ENCODE results near the gene HNRNPUL2. TPM values are rescaled to one million over a fixed set of nuclear protein-coding genes. Genes with fewer than 3 reads are reported as not detected.

HNRNPUL2 gene
- total RNA-seq, 3 donors from 2014 or later (not counting 1 experiment from before 2014, with no cell fraction given): 58.0 to 73.1 (median 69.3) TPM

- H3K4me1 Mint-ChIP-seq: peaks cover 44 to 60% of the 10 kb centered on the region in 2 donors
- no peaks in the 10 kb centered on the region for H3K27me3 ChIP-seq (ENCODE audit: control insufficient read depth, insufficient read depth, low read length)
- H3K27me3 Mint-ChIP-seq (ENCODE audit: low read depth in 2 of 2): no peaks in the 10 kb centered on the region
- H3K9me3 Mint-ChIP-seq: no peaks in the 10 kb centered on the region
- DNase-seq (peak; percentile 75 to 96), ATAC-seq (peak; percentile 60 to 73 (median 63))
- peak overlapping the region; percentile 91 for H3K4me3 ChIP-seq (ENCODE audit: low read length)
- intact Hi-C loops (cut with micrococcal nuclease): loop anchor here (1.0 to 5.0 kb wide), 7 partner anchors 19 to 153 kb away; partner anchors contain the start of genes C11orf98, CSKMT, POLR2G and STX5
- H3K36me3 ChIP-seq (ENCODE audit: control insufficient read depth, insufficient read depth, low read length): peaks cover 28% of the 10 kb centered on the region
- H3K4me1 ChIP-seq (ENCODE audit: control insufficient read depth, insufficient read depth, low read length): peaks cover 44% of the 10 kb centered on the region
- peak overlapping the region; percentile 99 for H3K27ac Mint-ChIP-seq
- H3K36me3 Mint-ChIP-seq: peaks cover 10% of the 10 kb centered on the region
- H3K9me3 ChIP-seq (ENCODE audit: control insufficient read depth, insufficient read depth, low read length): no peaks in the 10 kb centered on the region
- peak overlapping the region; percentile 88 for H3K27ac ChIP-seq (ENCODE audit: low read length)
- 0% methylated on average over 19 of the region's 20 CpGs for WGBS (ENCODE audit: insufficient coverage)
- no peak for TF ChIP-seq CTCF (IDR thresholded peaks at IDR 0.05)
- H3K4me3 Mint-ChIP-seq: peak overlapping the region; percentile 98
These were observed 564 bp upstream of the HNRNPUL2 start for GRCh38 chr11:62727872-62728170.

- DNase-seq (no peak), ATAC-seq (peak; percentile 2 to 7 (median 4))
- peaks cover 44% of the 10 kb centered on the region for H3K4me1 ChIP-seq (ENCODE audit: control insufficient read depth, insufficient read depth, low read length)
- WGBS (ENCODE audit: insufficient coverage): under 1% methylated on average over 37 of the region's 37 CpGs
- H3K27me3 ChIP-seq (ENCODE audit: control insufficient read depth, insufficient read depth, low read length): no peaks in the 10 kb centered on the region
- H3K36me3 ChIP-seq (ENCODE audit: control insufficient read depth, insufficient read depth, low read length): peaks cover 37% of the 10 kb centered on the region
- H3K4me3 ChIP-seq (ENCODE audit: low read length): peak overlapping the region; percentile 91
- peak overlapping the region; percentile 77 for H3K27ac ChIP-seq (ENCODE audit: low read length)
- no peaks in the 10 kb centered on the region for H3K27me3 Mint-ChIP-seq (ENCODE audit: low read depth in 2 of 2)
- intact Hi-C loops (cut with micrococcal nuclease): loop anchor here (1.0 to 5.0 kb wide), 4 partner anchors 18 to 106 kb away; partner anchors contain the start of genes C11orf98, CSKMT, STX5 and TEX54
- H3K4me1 Mint-ChIP-seq: peaks cover 49 to 60% of the 10 kb centered on the region in 2 donors
- H3K4me3 Mint-ChIP-seq: peak overlapping the region; percentile 98
- H3K36me3 Mint-ChIP-seq: peaks cover 20% of the 10 kb centered on the region
- peak overlapping the region; percentile 99 for H3K27ac Mint-ChIP-seq
- no peaks in the 10 kb centered on the region for H3K9me3 Mint-ChIP-seq
- H3K9me3 ChIP-seq (ENCODE audit: control insufficient read depth, insufficient read depth, low read length): no peaks in the 10 kb centered on the region
- TF ChIP-seq CTCF (IDR thresholded peaks at IDR 0.05): no peak
These were observed 417 bp downstream of the HNRNPUL2 start for GRCh38 chr11:62726915-62727164.

- DNase-seq: no peak
These were observed 922 bp downstream of the HNRNPUL2 start for GRCh38 chr11:62726156-62726914.

More at GRCh38 chr11:62726156-62726914, 922 bp downstream of the HNRNPUL2 start:
- no peak for TF ChIP-seq CTCF (IDR thresholded peaks at IDR 0.05)
- 0% methylated on average over 51 of the region's 51 CpGs for WGBS (ENCODE audit: insufficient coverage)
- Mint-ChIP-seq H3K27ac (peak overlapping the region; percentile 99), H3K4me3 (peak overlapping the region; percentile 98), H3K9me3 (no peaks in the 10 kb centered on the region), H3K36me3 (peaks cover 25% of the 10 kb centered on the region), H3K27me3 (ENCODE audit: low read depth in 2 of 2) (no peaks in the 10 kb centered on the region), H3K4me1 (peaks cover 54 to 60% of the 10 kb centered on the region in 2 donors)
- Histone ChIP-seq H3K4me1 (ENCODE audit: control insufficient read depth, insufficient read depth, low read length) (peaks cover 43% of the 10 kb centered on the region), H3K27ac (ENCODE audit: low read length) (peak overlapping the region; percentile 77), H3K4me3 (ENCODE audit: low read length) (peak overlapping the region; percentile 91), H3K9me3 (ENCODE audit: control insufficient read depth, insufficient read depth, low read length) (no peaks in the 10 kb centered on the region), H3K36me3 (ENCODE audit: control insufficient read depth, insufficient read depth, low read length) (peaks cover 39% of the 10 kb centered on the region), H3K27me3 (ENCODE audit: control insufficient read depth, insufficient read depth, low read length) (no peaks in the 10 kb centered on the region)
- ATAC-seq: no peak
- intact Hi-C loops (cut with micrococcal nuclease): loop anchor here (2.0 to 5.0 kb wide), 2 partner anchors 59 to 106 kb away; partner anchors contain the start of genes C11orf98, CSKMT, STX5 and TEX54

All from natural killer cell (primary cell).